Left kidney (tissue), 1 donor: ENCODE measurements around the gene BMS1. TPM values are rescaled to one million over a fixed set of nuclear protein-coding genes. Genes with fewer than 3 reads are reported as not detected.

Experiments
- polyA plus RNA-seq: library from polyadenylated mRNA; unstranded; fragments of 120-200 nt; gene quantifications from one replicate; pipeline ENCODE4 v1.2.1, GENCODE V29; 2013; ENCODE audit not compliant: insufficient read length

BMS1 gene
- polyA plus RNA-seq, 1 donor, result 26.7 TPM

Other genes starting within 250 kb of the BMS1 start
- 61.2 TPM for gene ZNF33B, start 144.2 kb upstream of the BMS1 start, polyA plus RNA-seq